HG03045 (cell line): ENCODE results near the gene MAPK11.

Experiments
- ATAC-seq: cut with Tn5 transposase; IDR thresholded peaks from one replicate; pipeline ENCODE4 v1.9.1; 2021; ENCODE audit warnings: mild to moderate bottlenecking, moderate library complexity; ENCODE audit not compliant: unreplicated experiment

MAPK11 gene

GRCh38 chr22:50296658-50297490 is 26.7 kb upstream of the MAPK11 start:
- ATAC-seq: no peak

GRCh38 chr22:50294319-50294656 is 24.1 kb upstream of the MAPK11 start:
- ATAC-seq: no peak

GRCh38 chr22:50293441-50294318 is 23.5 kb upstream of the MAPK11 start:
- no peak for ATAC-seq

- no peak for ATAC-seq
Measured at GRCh38 chr22:50292643-50293440, 22.7 kb upstream of the MAPK11 start.

DNA sequence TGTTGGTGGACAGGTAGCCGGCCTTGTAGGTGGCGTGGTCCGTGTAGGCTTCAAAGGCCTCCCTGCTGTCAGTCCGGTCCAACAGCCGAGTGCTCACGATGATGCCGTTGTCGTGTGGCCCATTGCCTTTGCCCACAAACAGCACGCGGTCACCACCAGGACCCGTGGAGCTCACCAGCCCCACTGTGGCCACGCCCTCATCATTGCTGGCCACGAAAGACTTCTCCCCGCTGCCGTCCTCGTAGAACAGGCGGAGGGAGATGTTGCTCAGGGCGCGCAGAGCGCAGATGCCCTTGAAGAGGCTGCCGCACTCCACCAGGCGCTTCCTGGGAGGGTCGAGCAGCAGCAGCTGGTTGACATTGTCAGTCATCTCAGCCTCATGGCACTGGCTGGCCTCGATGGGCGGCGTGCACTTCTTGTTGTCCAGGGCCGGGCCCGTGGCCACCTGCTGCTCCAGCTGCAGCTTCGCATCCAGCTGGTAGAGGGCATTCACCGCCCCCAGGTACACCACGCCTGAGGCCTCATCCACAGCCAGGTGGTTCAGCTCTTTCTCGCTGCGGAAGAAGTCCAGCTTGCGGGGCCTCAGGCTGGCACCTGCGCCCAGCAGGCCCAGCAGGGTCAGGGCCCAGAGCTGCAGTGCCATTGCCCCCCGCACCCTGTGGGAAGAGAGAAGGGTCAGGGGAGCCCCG is 19.9 kb upstream of the MAPK11 start:
- no peak for ATAC-seq

DNA sequence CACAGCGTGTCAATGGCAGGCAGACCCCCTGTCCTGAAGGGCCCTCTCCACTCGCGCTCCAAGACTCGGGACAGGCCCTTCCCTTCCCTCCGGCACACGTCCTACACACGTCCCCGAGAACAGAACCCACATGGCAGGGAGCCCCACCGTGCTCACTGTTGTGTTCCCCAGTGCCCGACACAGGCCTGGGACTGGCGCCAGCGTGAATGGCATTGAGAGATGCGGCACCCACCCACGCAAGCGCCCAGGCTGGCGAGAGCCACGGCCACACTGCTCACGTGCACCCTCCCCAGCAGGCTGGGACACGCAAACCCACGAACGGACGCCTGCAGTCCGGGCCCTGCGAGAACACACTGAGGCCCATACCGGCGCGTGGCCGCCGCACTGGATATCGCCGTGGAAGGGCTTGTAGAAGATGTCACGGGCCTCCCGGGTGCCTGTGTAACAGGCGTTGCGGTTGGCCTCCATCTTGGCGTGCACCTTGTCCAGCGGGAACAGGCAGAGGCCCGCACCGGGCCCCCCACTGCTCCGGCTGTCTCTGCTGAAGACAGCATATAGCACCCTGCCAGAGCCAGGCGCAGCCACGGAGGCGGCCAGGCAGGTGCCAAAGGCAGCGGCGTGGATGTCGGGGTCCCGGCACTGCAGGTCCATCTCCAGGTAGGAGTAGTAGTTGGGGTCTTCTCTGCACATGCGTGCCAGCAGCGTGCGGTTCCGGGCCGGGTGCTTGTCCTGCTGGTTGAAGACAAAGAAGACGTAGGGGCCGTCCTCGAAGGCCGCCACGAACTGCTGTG is 19.2 kb upstream of the MAPK11 start:
- no peak for ATAC-seq

- no peak for ATAC-seq
Measured at GRCh38 chr22:50287731-50288130, 17.6 kb upstream of the MAPK11 start.

DNA sequence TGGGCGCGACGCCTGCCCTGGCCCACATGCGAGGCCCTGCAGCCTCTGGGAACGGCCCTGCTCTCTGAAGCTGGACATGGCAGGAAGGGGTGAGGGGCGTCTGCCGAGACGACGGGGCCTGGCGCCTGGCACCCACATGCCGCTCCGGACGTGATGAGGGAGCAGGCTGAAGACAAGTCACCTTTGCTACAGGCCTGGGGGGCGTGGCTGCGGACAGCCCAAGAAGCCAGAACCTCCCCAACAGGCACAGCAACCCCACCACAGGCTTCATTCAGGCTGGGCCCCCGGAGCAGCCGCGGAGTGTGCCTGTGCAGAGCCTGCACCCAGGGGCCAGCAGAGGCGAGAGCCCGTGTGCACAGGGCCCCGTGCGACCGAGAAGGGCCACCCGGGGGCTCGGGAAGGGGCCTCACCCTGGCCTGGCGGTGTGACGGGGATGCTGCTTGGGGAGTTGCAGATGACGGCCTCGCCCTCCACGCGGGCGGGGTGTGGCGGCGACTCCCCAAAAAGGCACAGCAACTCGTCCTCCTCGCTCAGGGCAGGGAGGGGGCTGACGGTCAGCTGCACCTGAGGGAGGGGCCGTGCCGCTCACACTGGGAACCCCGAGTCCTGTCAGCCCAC is 16.6 kb upstream of the MAPK11 start:
- no peak for ATAC-seq

DNA sequence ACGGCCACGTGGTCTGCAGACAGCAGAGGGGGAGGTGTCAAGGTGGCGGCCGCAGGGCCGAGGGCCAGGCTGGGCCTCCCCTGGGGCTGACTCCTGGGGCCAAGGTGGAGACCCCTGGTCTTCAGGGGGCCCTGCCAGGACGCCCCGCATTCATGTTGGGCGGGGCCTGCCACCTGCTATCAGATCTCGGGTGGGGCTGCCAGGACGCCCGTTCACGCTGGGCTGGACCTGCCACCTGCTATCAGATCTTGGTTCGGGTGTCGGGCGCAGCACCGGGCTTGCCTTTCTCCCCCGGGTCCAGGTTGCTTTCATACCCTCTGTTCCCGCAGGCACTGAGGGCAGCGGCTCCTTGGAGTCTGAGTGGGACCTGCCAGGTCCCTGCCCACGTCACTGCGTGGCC is 16.1 kb upstream of the MAPK11 start:
- no peak for ATAC-seq

GRCh38 chr22:50285568-50286229 is 15.5 kb upstream of the MAPK11 start:
- no peak for ATAC-seq

GRCh38 chr22:50284479-50284878 is 14.3 kb upstream of the MAPK11 start:
- no peak for ATAC-seq

- no peak for ATAC-seq
Measured at GRCh38 chr22:50283821-50284220, 13.6 kb upstream of the MAPK11 start.

GRCh38 chr22:50282361-50283155 is 12.4 kb upstream of the MAPK11 start:
- ATAC-seq: no peak

DNA sequence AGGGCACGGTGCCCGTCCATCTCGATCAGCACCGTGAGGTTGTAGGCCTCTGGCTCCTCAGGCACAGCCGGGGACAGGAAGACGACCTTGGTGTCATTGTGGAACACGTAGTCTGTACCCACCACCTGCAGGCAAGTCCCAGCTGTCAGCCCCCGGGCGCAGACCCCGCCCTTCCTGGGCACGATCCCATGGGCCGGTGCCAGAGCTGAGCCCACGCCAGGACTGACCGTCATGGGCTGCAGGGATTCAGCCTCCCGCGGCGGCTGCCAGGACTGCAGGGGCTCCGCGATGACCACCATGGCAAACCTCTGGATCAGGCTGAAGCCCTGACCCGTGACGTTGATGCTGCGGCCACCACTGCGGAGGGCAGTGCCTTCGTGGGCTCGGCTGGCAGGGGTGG is 11.8 kb upstream of the MAPK11 start:
- no peak for ATAC-seq

GRCh38 chr22:50281384-50281760 is 11.2 kb upstream of the MAPK11 start:
- no peak for ATAC-seq

- ATAC-seq: no peak
Measured at GRCh38 chr22:50280708-50281383, 10.7 kb upstream of the MAPK11 start.

DNA sequence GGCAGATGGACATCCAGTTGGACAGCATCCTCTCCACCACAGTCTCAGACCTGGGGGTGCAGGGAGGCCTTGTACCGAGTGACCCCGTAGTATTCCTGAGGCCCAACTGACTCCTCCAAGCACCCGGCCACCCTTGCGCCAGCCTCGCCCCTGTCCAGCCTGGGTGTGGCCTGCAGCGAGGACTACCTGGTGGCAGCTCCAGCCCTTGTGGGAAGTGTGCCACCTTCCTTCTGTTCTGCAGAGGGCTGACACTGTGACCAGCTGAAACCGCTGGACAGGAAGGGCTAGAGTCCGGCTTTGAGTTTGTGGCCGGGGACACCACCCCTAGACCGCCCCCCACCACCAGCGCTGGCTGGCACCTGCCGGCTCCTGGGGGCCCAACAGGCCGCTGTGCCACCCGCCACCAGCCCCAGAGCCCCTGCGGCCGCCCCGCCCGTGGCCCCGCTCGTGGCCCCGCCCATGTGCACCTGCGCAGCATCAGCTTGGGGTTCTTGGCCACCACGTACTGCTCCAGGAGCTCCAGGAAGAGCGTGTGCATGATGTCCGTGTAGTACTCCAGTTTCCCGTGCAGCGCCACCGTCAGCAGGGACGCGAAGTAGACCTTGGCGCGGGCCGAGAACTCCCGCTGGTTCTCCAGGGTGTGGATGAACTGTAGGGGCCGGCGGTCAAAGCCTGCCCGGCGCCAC is 10.0 kb upstream of the MAPK11 start:
- ATAC-seq: no peak
